GM12892 (cell line): Measurements from ENCODE around the gene ISCA2.

Experiments used
- DNase-seq: peaks from one replicate; pipeline ENCODE4 v3.0.0; 2011; ENCODE audit not compliant: insufficient read length
- FAIRE-seq: peaks from 2 replicates; lab custom pipeline; 2011; peaks lifted over from hg19 to GRCh38; lab: Jason Lieb, UNC
- POLR2A ChIP-seq: IDR thresholded peaks from 2 replicates; pipeline ENCODE4 v1.6.1; 2011; ENCODE audit warnings: low read depth, low read length, control low read depth
- POLR2AphosphoS5 ChIP-seq: IDR thresholded peaks from 2 replicates; pipeline ENCODE4 v1.6.1; 2011; ENCODE audit warnings: low read depth, low read length, control low read depth
- TAF1 ChIP-seq: IDR thresholded peaks from 2 replicates; pipeline ENCODE4 v1.6.1; 2011; ENCODE audit warnings: low read depth, mild to moderate bottlenecking, control low read depth, low read length, borderline replicate concordance

ISCA2 gene

GRCh38 chr14:74469548-74470518, 23.7 kb upstream of the ISCA2 start:
- no peak for FAIRE-seq
- DNase-seq = no peak
- no peak for TF ChIP-seq POLR2A
- TF ChIP-seq TAF1 = no peak
- no peak for TF ChIP-seq POLR2AphosphoS5

GRCh38 chr14:74472601-74473000, 21.0 kb upstream of the ISCA2 start:
- DNase-seq (no peak), FAIRE-seq (no peak)
- TF ChIP-seq POLR2A (no peak), TAF1 (no peak), POLR2AphosphoS5 (no peak)

- TF ChIP-seq TAF1 = no peak
- no peak for TF ChIP-seq POLR2A
- no peak for TF ChIP-seq POLR2AphosphoS5
These were observed 19.2 kb upstream of the ISCA2 start for GRCh38 chr14:74474376-74474775.

GRCh38 chr14:74475678-74476077, 17.9 kb upstream of the ISCA2 start:
- no peak for TF ChIP-seq TAF1
- TF ChIP-seq POLR2AphosphoS5 = no peak
- no peak for TF ChIP-seq POLR2A
- DNase-seq (no peak), FAIRE-seq (no peak)

More at GRCh38 chr14:74474376-74474775, 19.2 kb upstream of the ISCA2 start:
- DNase-seq (no peak), FAIRE-seq (no peak)

GRCh38 chr14:74476107-74476506, 17.5 kb upstream of the ISCA2 start:
- FAIRE-seq = no peak

GRCh38 chr14:74476607-74477006, 17.0 kb upstream of the ISCA2 start:
- no peak for FAIRE-seq
- TF ChIP-seq POLR2AphosphoS5 (no peak), POLR2A (no peak), TAF1 (no peak)
- no peak for DNase-seq

More at GRCh38 chr14:74476107-74476506, 17.5 kb upstream of the ISCA2 start:
- TF ChIP-seq TAF1 = no peak
- no peak for TF ChIP-seq POLR2A
- TF ChIP-seq POLR2AphosphoS5 = no peak
- DNase-seq = no peak

- DNase-seq (no peak), FAIRE-seq (no peak)
- TF ChIP-seq POLR2AphosphoS5 (no peak), TAF1 (no peak)
These were observed 14.4 kb upstream of the ISCA2 start for GRCh38 chr14:74478996-74479635.

- FAIRE-seq = no peak
- TF ChIP-seq TAF1 (no peak), POLR2A (no peak), POLR2AphosphoS5 (no peak)
- no peak for DNase-seq
These were observed 13.5 kb upstream of the ISCA2 start for GRCh38 chr14:74480046-74480445.

GRCh38 chr14:74482571-74482970, 11.0 kb upstream of the ISCA2 start:
- FAIRE-seq (no peak), DNase-seq (no peak)
- TF ChIP-seq TAF1 (no peak), POLR2A (no peak), POLR2AphosphoS5 (no peak)

GRCh38 chr14:74483321-74483720, 10.2 kb upstream of the ISCA2 start:
- TF ChIP-seq POLR2AphosphoS5 (no peak), POLR2A (no peak), TAF1 (no peak)
- DNase-seq (no peak), FAIRE-seq (no peak)

GRCh38 chr14:74486164-74486563, 7.4 kb upstream of the ISCA2 start:
- FAIRE-seq = no peak
- DNase-seq = no peak

More at GRCh38 chr14:74486164-74486563, 7.4 kb upstream of the ISCA2 start:
- TF ChIP-seq POLR2A = no peak
- TF ChIP-seq TAF1 = no peak
- TF ChIP-seq POLR2AphosphoS5 = no peak
